Uterus (tissue), 2 donors: ENCODE data around the gene DYRK2.

Experiments
- CTCF ChIP-seq, 4 experiments: fragments of 200-600 bp in 2 of 4; fragments of 450-650 bp in 2 of 4; sonication (generic) in 2 of 4; IDR thresholded peaks; one replicate each; pipeline ENCODE4 v1.5.1; 2016 to 2019; ENCODE audit warnings: antibody characterized with exemption in 4 of 4, mild to moderate bottlenecking in 2 of 4, moderate library complexity in 1 of 4
- POLR2A ChIP-seq, 2 donors: fragments of 450-650 bp; IDR thresholded peaks; one replicate each; pipeline ENCODE4 v1.6.1; 2016; ENCODE audit warnings: antibody characterized with exemption in 2 of 2, mild to moderate bottlenecking in 1 of 2, moderate library complexity in 1 of 2

DNA sequence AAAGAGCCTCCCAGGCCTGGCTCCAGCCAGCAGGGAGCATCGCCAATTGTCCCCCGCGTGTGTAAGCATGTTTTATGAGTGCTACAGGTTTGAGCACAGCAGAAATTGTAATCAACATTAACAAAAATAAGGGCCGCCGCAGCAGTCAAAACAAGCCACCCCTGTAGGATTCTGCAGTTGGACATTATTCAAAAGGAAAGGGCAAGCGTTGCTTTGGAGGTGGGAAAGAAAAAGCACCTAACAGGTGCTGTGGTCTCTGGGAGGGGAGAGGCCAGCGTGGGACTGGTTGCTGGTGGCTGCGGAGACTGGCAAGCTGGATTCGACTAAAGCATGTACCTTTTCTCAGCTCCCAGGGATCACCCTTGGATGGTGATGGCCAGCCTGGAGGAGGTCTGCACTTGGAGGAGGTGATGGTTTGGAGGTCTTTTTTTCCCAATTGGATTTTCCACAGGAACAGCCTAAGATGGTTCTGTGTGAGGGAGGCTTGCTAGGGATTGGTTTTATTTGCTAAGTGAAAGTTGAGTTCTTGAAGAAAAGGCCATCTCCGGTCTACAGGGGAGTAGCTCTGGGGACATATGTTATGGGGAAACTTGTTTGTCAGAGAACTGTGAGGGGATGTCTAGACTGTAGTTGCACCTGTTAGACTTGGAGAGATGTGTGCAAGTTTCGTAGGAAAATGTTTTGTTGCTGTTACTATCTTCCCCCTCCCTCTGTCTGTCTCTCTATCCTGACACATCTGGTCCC is 2.0 kb downstream of the DYRK2 start:
- TF ChIP-seq CTCF (IDR thresholded peaks at IDR 0.05) (no peak), POLR2A (IDR thresholded peaks at IDR 0.05) (no peak)
